GM12878 (cell line): ENCODE results near the gene GAB3. TPM values are rescaled to one million over a fixed set of nuclear protein-coding genes. Genes with fewer than 3 reads are reported as not detected.
A peak's percentile ranks its signal among the peaks of the same experiment; 100 is the strongest.

Experiments
- BCL3 ChIP-seq: IDR thresholded peaks from 2 replicates; pipeline ENCODE4 v1.6.1; 2011; ENCODE audit warnings: borderline replicate concordance, low read depth, mild to moderate bottlenecking, moderate library complexity, low read length; ENCODE audit not compliant: insufficient read depth, poor library complexity, severe bottlenecking
- E2F8 ChIP-seq: fragments of 450-650 bp; IDR thresholded peaks from 2 replicates; pipeline ENCODE4 v1.6.1; 2018; ENCODE audit warnings: mild to moderate bottlenecking, low read depth, moderate library complexity; ENCODE audit not compliant: partially characterized antibody
- HDAC6 ChIP-seq: fragments of 200-600 bp; sonication (generic); IDR thresholded peaks from one replicate; pipeline ENCODE4 v1.8.0; 2017; ENCODE audit warnings: antibody characterized with exemption; ENCODE audit not compliant: unreplicated experiment
- IKZF1 ChIP-seq: fragments of 450-650 bp; conservative IDR thresholded peaks from 2 replicates; pipeline ENCODE4 v1.6.1; 2017; ENCODE audit warnings: antibody characterized with exemption, mild to moderate bottlenecking
- IRF4 ChIP-seq: IDR thresholded peaks from 2 replicates; pipeline ENCODE4 v1.6.1; 2011; ENCODE audit warnings: low read depth, low read length
- JUNB ChIP-seq: IDR thresholded peaks from 2 replicates; pipeline ENCODE4 v1.6.1; 2016; ENCODE audit warnings: antibody characterized with exemption, mild to moderate bottlenecking
- LARP7 ChIP-seq: fragments of 450-650 bp; IDR thresholded peaks from 2 replicates; pipeline ENCODE4 v1.6.1; 2017; ENCODE audit warnings: mild to moderate bottlenecking
- MXI1 ChIP-seq: fragments of 150-350 bp; IDR thresholded peaks from 2 replicates; pipeline ENCODE4 v1.6.1; 2011; ENCODE audit warnings: low read depth, mild to moderate bottlenecking, inconsistent platforms, low read length, improper control_type of control experiment
- NRF1 ChIP-seq: conservative IDR thresholded peaks from 2 replicates; pipeline ENCODE4 v1.6.1; 2011; ENCODE audit warnings: mild to moderate bottlenecking, low read depth, low read length, improper control_type of control experiment
- POLR2A ChIP-seq: IDR thresholded peaks from 2 replicates; pipeline ENCODE4 v1.6.1; 2011; ENCODE audit warnings: low read depth, mild to moderate bottlenecking, low read length
- POLR2AphosphoS2 ChIP-seq: IDR thresholded peaks from 2 replicates; pipeline ENCODE4 v1.6.1; 2011; ENCODE audit warnings: low read depth, mild to moderate bottlenecking, low read length, improper control_type of control experiment, moderate library complexity
- PRDM15 ChIP-seq: fragments of 450-650 bp; formaldehyde crosslinking; IDR thresholded peaks from 2 replicates; pipeline ENCODE4 v1.4.0; 2020; ENCODE audit warnings: mild to moderate bottlenecking, moderate library complexity
- RUNX3 ChIP-seq: IDR thresholded peaks from 2 replicates; pipeline ENCODE4 v1.6.1; 2012; ENCODE audit warnings: low read length, inconsistent platforms
- SPI1 ChIP-seq: IDR thresholded peaks from 2 replicates; pipeline ENCODE4 v1.6.1; 2011; ENCODE audit warnings: low read depth, mild to moderate bottlenecking, low read length, moderate library complexity, borderline replicate concordance; ENCODE audit not compliant: insufficient read depth
- SREBF1 ChIP-seq: IDR thresholded peaks from 2 replicates; pipeline ENCODE4 v1.6.1; 2012; ENCODE audit warnings: mild to moderate bottlenecking, low read length
- TARDBP ChIP-seq: IDR thresholded peaks from 2 replicates; pipeline ENCODE4 v1.6.1; 2016; ENCODE audit warnings: borderline replicate concordance
- TCF3 ChIP-seq: IDR thresholded peaks from 2 replicates; pipeline ENCODE4 v1.6.1; 2012; ENCODE audit warnings: low read depth, mild to moderate bottlenecking, low read length, borderline replicate concordance; ENCODE audit not compliant: insufficient read depth
- ZBTB11 ChIP-seq: fragments of 450-650 bp; formaldehyde crosslinking; IDR thresholded peaks from 2 replicates; pipeline ENCODE4 v1.5.0; 2022; ENCODE audit warnings: mild to moderate bottlenecking, missing genetic modification characterization
- ZNF24 ChIP-seq: fragments of 450-650 bp; IDR thresholded peaks from 2 replicates; pipeline ENCODE4 v1.6.1; 2017; ENCODE audit warnings: antibody characterized with exemption, mild to moderate bottlenecking
- ZNF622 ChIP-seq: fragments of 450-650 bp; IDR thresholded peaks from 2 replicates; pipeline ENCODE4 v1.6.1; 2017; ENCODE audit warnings: mild to moderate bottlenecking, inconsistent platforms
- polyA plus RNA-seq, 11 experiments: library from polyadenylated mRNA; depleted of rRNA in 4 of 11; unstranded in 6 of 11; stranded (reverse) in 5 of 11; fragments of >200 nt; fragmentation: Nextera tagmentation in 4 of 11; fragmentation: Illumina TruSeq in 1 of 11; extraction: Ambion mirVana in 4 of 11; extraction: Trizol in 1 of 11; gene quantifications; 1 replicate in 1 of 11; 2 replicates in 10 of 11; pipeline versions ENCODE4 v1.2.1 to v1.2.3, GENCODE V29; 2011 to 2016; ENCODE audit warnings: inconsistent platforms in 2 of 11, missing spikeins in 2 of 11, low read depth in 1 of 11
- total RNA-seq, 4 experiments: library from RNA; depleted of rRNA in 3 of 4; stranded (reverse); fragments of >200 nt in 3 of 4; fragmentation: Illumina TruSeq in 1 of 4; extraction: Trizol in 1 of 4; gene quantifications; 2 replicates each; pipeline versions ENCODE4 v1.2.1 to v1.2.3, GENCODE V29; 2013 to 2021

GAB3 gene
- total and polyA plus RNA-seq, 10 of the 15 experiments (the other 5 are each of a cell fraction or from before 2014, with no cell fraction given), result 0.10 to 2.0 (median 0.85) TPM

- no peak for TF ChIP-seq PRDM15 (CRISPR knock-in tag)
- peak; percentile 63 for TF ChIP-seq NRF1
- TF ChIP-seq HDAC6, result no peak
- TF ChIP-seq IRF4, result no peak
- no peak for TF ChIP-seq JUNB
- no peak for TF ChIP-seq LARP7
- TF ChIP-seq TARDBP, result no peak
- TF ChIP-seq ZNF24, result no peak
- no peak for TF ChIP-seq ZBTB11 (CRISPR knock-in tag)
- no peak for TF ChIP-seq ZNF622
- peak; percentile 54; the same call in 1 of the 2 replicates for TF ChIP-seq IKZF1
- TF ChIP-seq POLR2A, result peak; percentile 90
- TF ChIP-seq SREBF1, result no peak
- no peak; the same call in 1 of the 2 replicates for TF ChIP-seq MXI1
- no peak for TF ChIP-seq BCL3
- TF ChIP-seq TCF3, result no peak
- TF ChIP-seq POLR2AphosphoS2, result no peak
- no peak for TF ChIP-seq E2F8
- TF ChIP-seq RUNX3, result peak; percentile 62
- no peak for TF ChIP-seq SPI1
Observed at GRCh38 chrX:154762537-154763296, 11.8 kb upstream of the GAB3 start, which contains the start of gene DKC1 (continued).
